HG02885 (cell line): ENCODE data around the gene ANAPC5.
"Not testable (repeated sequence)": the region's sequence is repeated elsewhere in the genome, so short reads cannot be mapped to it uniquely, and the experiment has no call there.

Experiments used
- ATAC-seq: cut with Tn5 transposase; IDR thresholded peaks from one replicate; pipeline ENCODE4 v1.9.1; 2021; ENCODE audit warnings: mild to moderate bottlenecking; ENCODE audit not compliant: unreplicated experiment, poor library complexity

ANAPC5 gene

GRCh38 chr12:121288986-121289385 is 63.2 kb downstream of the ANAPC5 start:
- ATAC-seq, result no peak

- no peak for ATAC-seq
These were observed 63.9 kb downstream of the ANAPC5 start for GRCh38 chr12:121288158-121288845.

GRCh38 chr12:121287267-121287954 is 64.8 kb downstream of the ANAPC5 start:
- no peak for ATAC-seq

GRCh38 chr12:121285856-121286255 is 66.4 kb downstream of the ANAPC5 start:
- ATAC-seq, result no peak

- no peak for ATAC-seq
These were observed 67.4 kb downstream of the ANAPC5 start for GRCh38 chr12:121284551-121285390.

- no peak for ATAC-seq
These were observed 68.4 kb downstream of the ANAPC5 start for GRCh38 chr12:121283841-121284240.

- no peak for ATAC-seq
These were observed 68.8 kb downstream of the ANAPC5 start for GRCh38 chr12:121283388-121283787.

- not testable (repeated sequence) for ATAC-seq
These were observed 69.3 kb downstream of the ANAPC5 start for GRCh38 chr12:121282910-121283309.

GRCh38 chr12:121282072-121282742 is 70.0 kb downstream of the ANAPC5 start:
- no peak for ATAC-seq

GRCh38 chr12:121281116-121281515 is 71.1 kb downstream of the ANAPC5 start:
- ATAC-seq, result not testable (repeated sequence)

GRCh38 chr12:121280531-121280930 is 71.7 kb downstream of the ANAPC5 start:
- ATAC-seq, result not testable (repeated sequence)

GRCh38 chr12:121279507-121279915 is 72.7 kb downstream of the ANAPC5 start:
- no peak for ATAC-seq

GRCh38 chr12:121279071-121279375 is 73.2 kb downstream of the ANAPC5 start:
- ATAC-seq, result no peak

GRCh38 chr12:121278169-121279070 is 73.8 kb downstream of the ANAPC5 start:
- ATAC-seq, result no peak

GRCh38 chr12:121277374-121277759 is 74.8 kb downstream of the ANAPC5 start:
- no peak for ATAC-seq

GRCh38 chr12:121274036-121274763 is 78.0 kb downstream of the ANAPC5 start:
- no peak for ATAC-seq

- ATAC-seq, result no peak
These were observed 78.8 kb downstream of the ANAPC5 start for GRCh38 chr12:121273364-121273896.

- ATAC-seq, result no peak
These were observed 84.4 kb downstream of the ANAPC5 start for GRCh38 chr12:121267822-121268221.
